LNCaP clone FGC (cell line): ENCODE data around the gene EME2.

Experiments used
- DNase-seq: peaks from one replicate; pipeline ENCODE4 v3.0.0-alpha.2; 2011; ENCODE audit warnings: low read depth
- H3K4me3 ChIP-seq: 2 replicates; pipeline ENCODE4 v1.5.1; 2011; ENCODE audit warnings: mild to moderate bottlenecking, low read depth, low read length, control low read depth
- CTCF ChIP-seq: IDR thresholded peaks from 2 replicates; pipeline ENCODE4 v1.5.1; 2012; ENCODE audit warnings: mild to moderate bottlenecking; ENCODE audit not compliant: control insufficient read depth, insufficient read depth; ENCODE audit errors: extremely low read depth

EME2 gene

GRCh38 chr16:1754204-1754603, 18.4 kb upstream of the EME2 start:
- no peak for DNase-seq
- no peak overlapping the region for H3K4me3 ChIP-seq
- TF ChIP-seq CTCF: no peak

- no peak for DNase-seq
- no peak for TF ChIP-seq CTCF
- no peak overlapping the region for H3K4me3 ChIP-seq
These were observed 14.7 kb upstream of the EME2 start for GRCh38 chr16:1757714-1758461.

- DNase-seq: no peak
- TF ChIP-seq CTCF: no peak
- H3K4me3 ChIP-seq: no peak overlapping the region
These were observed 13.7 kb upstream of the EME2 start for GRCh38 chr16:1758923-1759322.

- no peak overlapping the region for H3K4me3 ChIP-seq
- TF ChIP-seq CTCF: no peak
- DNase-seq: no peak
These were observed 13.1 kb upstream of the EME2 start for GRCh38 chr16:1759511-1759910.

- no peak for TF ChIP-seq CTCF
- no peak overlapping the region for H3K4me3 ChIP-seq
- DNase-seq: no peak
These were observed 11.7 kb upstream of the EME2 start for GRCh38 chr16:1760911-1761310.

- H3K4me3 ChIP-seq: no peak overlapping the region
- no peak for DNase-seq
- TF ChIP-seq CTCF: no peak
These were observed 10.9 kb upstream of the EME2 start for GRCh38 chr16:1761751-1762150.

GRCh38 chr16:1762196-1762878, 10.3 kb upstream of the EME2 start:
- no peak overlapping the region for H3K4me3 ChIP-seq
- DNase-seq: no peak
- no peak for TF ChIP-seq CTCF
